ENCODE results near the gene ZNF724.

The ZNF724 gene

DNA sequence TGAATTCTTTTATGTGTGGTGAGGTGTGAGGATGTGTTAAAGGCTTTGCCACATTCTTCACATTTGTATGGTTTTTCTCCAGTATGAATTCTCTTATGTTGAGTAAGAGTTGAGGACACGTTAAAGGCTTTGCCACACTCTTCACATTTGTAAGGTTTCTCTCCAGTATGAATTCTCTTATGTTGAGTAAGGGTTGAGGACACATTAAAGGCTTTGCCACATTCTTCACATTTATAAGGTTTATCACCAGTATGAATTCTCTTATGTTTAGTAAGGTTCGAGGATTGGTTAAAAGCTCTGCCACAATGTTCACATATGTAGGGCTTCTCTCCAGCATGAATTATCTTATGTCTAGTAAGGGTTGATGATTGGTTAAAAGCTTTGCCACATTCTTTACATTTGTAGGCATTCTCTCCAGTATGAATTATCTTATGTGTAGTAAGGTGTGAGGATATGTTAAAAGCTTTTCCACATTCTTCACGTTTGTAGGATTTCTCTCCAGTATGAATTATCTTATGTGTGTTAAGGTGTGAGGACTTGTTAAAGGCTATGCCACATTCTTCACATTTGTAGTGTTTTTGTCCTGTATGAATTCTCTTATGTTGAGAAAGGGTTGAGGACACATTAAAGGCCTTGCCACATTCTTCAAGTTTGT lies 27.1 kb downstream of the ZNF724 start:
- H3K4me3 ChIP-seq (ENCODE audit: control insufficient read depth, low read depth, low read length), result no peak overlapping the region
- DNase-seq (ENCODE audit: low read depth), result peak; percentile 4
- TF ChIP-seq, protein P1, sequence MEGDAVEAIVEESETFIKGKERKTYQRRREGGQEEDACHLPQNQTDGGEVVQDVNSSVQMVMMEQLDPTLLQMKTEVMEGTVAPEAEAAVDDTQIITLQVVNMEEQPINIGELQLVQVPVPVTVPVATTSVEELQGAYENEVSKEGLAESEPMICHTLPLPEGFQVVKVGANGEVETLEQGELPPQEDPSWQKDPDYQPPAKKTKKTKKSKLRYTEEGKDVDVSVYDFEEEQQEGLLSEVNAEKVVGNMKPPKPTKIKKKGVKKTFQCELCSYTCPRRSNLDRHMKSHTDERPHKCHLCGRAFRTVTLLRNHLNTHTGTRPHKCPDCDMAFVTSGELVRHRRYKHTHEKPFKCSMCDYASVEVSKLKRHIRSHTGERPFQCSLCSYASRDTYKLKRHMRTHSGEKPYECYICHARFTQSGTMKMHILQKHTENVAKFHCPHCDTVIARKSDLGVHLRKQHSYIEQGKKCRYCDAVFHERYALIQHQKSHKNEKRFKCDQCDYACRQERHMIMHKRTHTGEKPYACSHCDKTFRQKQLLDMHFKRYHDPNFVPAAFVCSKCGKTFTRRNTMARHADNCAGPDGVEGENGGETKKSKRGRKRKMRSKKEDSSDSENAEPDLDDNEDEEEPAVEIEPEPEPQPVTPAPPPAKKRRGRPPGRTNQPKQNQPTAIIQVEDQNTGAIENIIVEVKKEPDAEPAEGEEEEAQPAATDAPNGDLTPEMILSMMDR (conservative IDR thresholded peaks at IDR 0.05; ENCODE audit: control insufficient read depth, insufficient read depth, low read depth, low read length), result no peak

DNA sequence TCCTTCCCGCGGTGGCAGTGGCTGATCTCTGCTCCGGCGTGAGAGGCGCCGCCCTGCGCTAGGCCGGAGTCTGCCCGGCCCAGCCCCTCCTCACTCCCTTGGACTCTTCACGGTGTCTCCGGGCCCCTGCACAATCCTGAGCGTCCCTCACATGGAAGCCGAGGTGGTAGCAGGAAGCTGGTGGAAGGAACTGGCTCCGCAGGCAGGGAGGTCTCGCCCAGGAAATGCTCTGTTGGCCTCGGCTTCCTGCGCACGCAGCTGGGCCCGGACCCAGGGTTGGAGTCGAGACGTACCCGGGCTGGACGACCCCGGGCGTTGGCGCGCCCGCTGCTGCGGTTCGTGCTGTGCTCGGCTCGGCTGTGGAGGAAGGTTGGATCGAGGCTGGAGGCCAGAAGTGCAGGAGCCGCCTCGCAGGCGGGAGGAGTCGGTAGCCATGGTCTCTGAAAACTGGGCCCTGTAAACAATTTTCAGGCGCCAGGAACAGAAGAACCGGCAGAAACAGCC lies 46.3 kb downstream of the ZNF724 start:
- TF ChIP-seq, protein P1 (conservative IDR thresholded peaks at IDR 0.05; ENCODE audit: control insufficient read depth, insufficient read depth, low read depth, low read length), result no peak
- peak; percentile 1 for DNase-seq (ENCODE audit: low read depth)
- peak overlapping the region; percentile 4 for H3K4me3 ChIP-seq (ENCODE audit: control insufficient read depth, low read depth, low read length)

DNA sequence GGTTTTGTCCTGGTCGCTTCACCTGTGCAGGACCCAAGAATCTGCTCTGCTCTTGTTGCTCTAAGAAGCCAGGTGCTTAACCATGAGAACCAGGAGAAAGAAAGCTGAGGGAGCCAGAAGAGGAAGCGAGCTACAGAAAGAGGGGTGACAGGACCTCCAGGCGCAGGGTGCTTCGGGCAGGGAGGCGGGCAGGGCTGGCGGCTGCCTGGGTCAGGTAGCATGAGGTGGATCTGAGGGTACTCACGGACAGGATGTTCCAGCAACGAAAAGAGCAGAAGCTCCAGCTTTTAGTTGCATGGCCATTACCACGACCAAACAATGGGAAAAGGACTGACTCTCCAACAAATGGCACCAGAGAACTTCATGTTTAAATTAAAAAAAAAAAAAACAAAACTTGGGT lies 59.9 kb downstream of the ZNF724 start:
- no peak for DNase-seq (ENCODE audit: low read depth)
- TF ChIP-seq, protein P1 (conservative IDR thresholded peaks at IDR 0.05; ENCODE audit: control insufficient read depth, insufficient read depth, low read depth, low read length), result no peak
- H3K4me3 ChIP-seq (ENCODE audit: control insufficient read depth, low read depth, low read length), result no peak overlapping the region

DNA sequence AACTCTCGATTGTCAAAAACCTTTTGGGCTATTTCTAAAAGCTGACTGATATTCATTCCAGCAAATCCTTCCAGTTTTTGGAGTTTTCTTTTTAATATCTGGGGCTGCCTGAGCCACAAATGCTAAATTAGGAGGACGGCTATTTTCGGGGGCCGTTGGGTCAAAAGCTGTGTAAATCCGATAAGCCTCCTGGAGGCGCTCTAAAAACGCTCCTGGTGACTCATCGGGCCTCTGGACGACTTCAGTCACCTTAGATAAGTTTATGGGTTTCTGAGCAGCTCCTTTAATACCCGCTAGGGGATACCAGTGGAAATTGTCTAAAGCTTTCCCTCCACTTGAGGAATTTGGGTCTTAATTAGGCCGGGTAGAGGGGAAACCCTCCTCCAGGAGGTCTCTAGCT lies 66.9 kb downstream of the ZNF724 start:
- no peak overlapping the region for H3K4me3 ChIP-seq (ENCODE audit: control insufficient read depth, low read depth, low read length)
- TF ChIP-seq, protein P1 (conservative IDR thresholded peaks at IDR 0.05; ENCODE audit: control insufficient read depth, insufficient read depth, low read depth, low read length), result no peak
- DNase-seq (ENCODE audit: low read depth), result no peak
